K562 (cell line): ENCODE measurements around the gene CAMK2A. TPM values are rescaled to one million over a fixed set of nuclear protein-coding genes. Genes with fewer than 3 reads are reported as not detected.

Source experiments
- ATAC-seq: fragments of 200-7000 bp; cut with Tn5 transposase; 3 replicates; pipeline ENCODE4 v1.9.1; 2020; ENCODE audit warnings: moderate library complexity
- BruUV-seq: library from RNA; stranded (reverse); fragments of 400-500 nt; replicated peaks from 2 replicates; lab custom pipeline; 2021; lab: Mats Ljungman, UMichigan
- CTCF ChIA-PET: fragments of 300-600 bp; formaldehyde crosslinking; extraction: SDS; loops from one replicate; lab custom pipeline; 2021; ENCODE audit warnings: low intra/inter-chr PET ratio; lab: Yijun Ruan, JAX
- POLR2A ChIA-PET: fragments of 300-600, 350-650 bp; sonication (Branson Sonifier 250); formaldehyde crosslinking; extraction: SDS; loops from one replicate; lab custom pipeline; 2021; ENCODE audit warnings: antibody characterized with exemption, inconsistent platforms; lab: Yijun Ruan, JAX
- DNase-seq, 4 experiments: peaks; one replicate each; pipeline versions ENCODE4 v3.0.0 to v3.0.0-alpha.2; 2011 to 2018; ENCODE audit warnings: low spot score in 3 of 4, mixed read lengths in 3 of 4; ENCODE audit errors: extremely low read depth in 1 of 4
- FAIRE-seq: peaks from 2 replicates; lab custom pipeline; 2011; peaks lifted over from hg19 to GRCh38; lab: Jason Lieb, UNC
- H2AFZ ChIP-seq: 2 replicates; pipeline ENCODE4 v1.6.0; 2011; ENCODE audit warnings: low read depth, low read length, control low read depth, inconsistent platforms
- H3K27ac ChIP-seq: fragments of 200-600 bp; 3 replicates; pipeline ENCODE4 v1.8.0; 2011; ENCODE audit warnings: low read depth, mild to moderate bottlenecking, control low read depth, inconsistent platforms, low read length, moderate library complexity, mixed read lengths; ENCODE audit errors: extremely low read depth
- H3K27me3 ChIP-seq, 2 experiments: fragments of 300-600 bp in 1 of 2; 2 replicates in 1 of 2; 3 replicates in 1 of 2; pipeline versions ENCODE4 v1.6.0 to v1.8.0; 2011; ENCODE audit warnings: inconsistent platforms in 2 of 2, low read length in 2 of 2, mild to moderate bottlenecking in 1 of 2, mixed read lengths in 1 of 2, moderate library complexity in 1 of 2; ENCODE audit not compliant: control insufficient read depth in 2 of 2, insufficient read depth in 2 of 2
- H3K36me3 ChIP-seq: fragments of 300-600 bp; 3 replicates; pipeline ENCODE4 v1.8.0; 2011; ENCODE audit warnings: mild to moderate bottlenecking, low read length, inconsistent platforms; ENCODE audit not compliant: control insufficient read depth, insufficient read depth
- H3K4me1 ChIP-seq, 2 experiments: fragments of 200-600 bp in 1 of 2; replicated peaks in 1 of 2; 2 replicates in 1 of 2; 3 replicates in 1 of 2; pipeline versions ENCODE4 v1.5.1 to v1.8.0; 2011; ENCODE audit warnings: inconsistent platforms in 2 of 2, low read length in 2 of 2, mild to moderate bottlenecking in 1 of 2, mixed read lengths in 1 of 2, moderate library complexity in 1 of 2; ENCODE audit not compliant: control insufficient read depth in 2 of 2, insufficient read depth in 2 of 2
- H3K4me2 ChIP-seq: 2 replicates; pipeline ENCODE4 v1.6.1; 2011; ENCODE audit warnings: low read length, control low read depth, inconsistent platforms, mixed read lengths; ENCODE audit not compliant: insufficient read depth
- H3K4me3 ChIP-seq: fragments of 200-600 bp; sonication (generic), shearing (Covaris generic); 2 replicates; pipeline ENCODE4 v1.5.1; 2016; ENCODE audit warnings: control low read depth, inconsistent platforms
- H3K79me2 ChIP-seq: fragments of 200-600 bp; 3 replicates; pipeline ENCODE4 v1.8.0; 2011; ENCODE audit warnings: low read length, inconsistent platforms; ENCODE audit not compliant: control insufficient read depth, insufficient read depth
- H3K9ac ChIP-seq, 2 experiments: 2 replicates each; pipeline versions ENCODE4 v1.6.0 to v1.6.1; 2011; ENCODE audit warnings: low read depth in 2 of 2, low read length in 2 of 2, control low read depth in 1 of 2, inconsistent platforms in 1 of 2, mild to moderate bottlenecking in 1 of 2, mixed read lengths in 1 of 2; ENCODE audit not compliant: insufficient read depth in 1 of 2
- H3K9me1 ChIP-seq: one replicate; pipeline ENCODE4 v1.6.0; 2011; ENCODE audit warnings: inconsistent platforms, mild to moderate bottlenecking, low read length, moderate library complexity; ENCODE audit not compliant: control insufficient read depth, insufficient read depth
- H3K9me3 ChIP-seq: replicated peaks from 2 replicates; pipeline ENCODE4 v1.5.1; 2011; ENCODE audit warnings: low read depth, low read length, inconsistent platforms; ENCODE audit not compliant: control insufficient read depth, insufficient read depth
- H4K20me1 ChIP-seq: replicated peaks from 2 replicates; pipeline ENCODE4 v1.6.1; 2011; ENCODE audit warnings: low read length, inconsistent platforms, mixed read lengths; ENCODE audit not compliant: control insufficient read depth, insufficient read depth
- CHD1 ChIP-seq: fragments of 200-600 bp; sonication (generic); IDR thresholded peaks from one replicate; pipeline ENCODE4 v1.6.1; 2012; ENCODE audit warnings: mild to moderate bottlenecking, moderate library complexity, low read length, inconsistent platforms
- DPF2 ChIP-seq: fragments of 450-650 bp; IDR thresholded peaks from 2 replicates; pipeline ENCODE4 v1.6.1; 2016
- ELF2 ChIP-seq: fragments of 250-450 bp; sonication (Bioruptor Pico); IDR thresholded peaks from 2 replicates; pipeline ENCODE4 v1.5.0; 2021; ENCODE audit warnings: mild to moderate bottlenecking
- POLR2G ChIP-seq: fragments of 200-400 bp; formaldehyde crosslinking; IDR thresholded peaks from 2 replicates; pipeline ENCODE4 v1.6.1; 2017; ENCODE audit warnings: low read depth, mild to moderate bottlenecking, antibody characterized with exemption, low read length, moderate library complexity
- RBBP5 ChIP-seq: fragments of 200-600 bp; sonication (generic); IDR thresholded peaks from 2 replicates; pipeline ENCODE4 v1.6.1; 2012; ENCODE audit warnings: borderline replicate concordance, mild to moderate bottlenecking, low read length, control low read depth, inconsistent platforms; ENCODE audit not compliant: insufficient read depth, poor library complexity, severe bottlenecking
- SETDB1 ChIP-seq: IDR thresholded peaks from one replicate; pipeline ENCODE4 v1.6.1; 2012; ENCODE audit warnings: low read length, control low read depth, inconsistent platforms
- ZNF143 ChIP-seq: sonication (generic); formaldehyde crosslinking; IDR thresholded peaks from 2 replicates; pipeline ENCODE4 v1.9.0; 2022; ENCODE audit warnings: mild to moderate bottlenecking, missing genetic modification reagents
- ZNF175 ChIP-seq: fragments of 200-800 bp; sonication (Bioruptor generic); IDR thresholded peaks from 2 replicates; pipeline ENCODE4 v1.6.1; 2016; ENCODE audit warnings: low read depth, mild to moderate bottlenecking, missing genetic modification characterization, missing compliant biosample characterization
- WGBS: fragments of 100-300 bp; shearing (Covaris generic); methylation state at CpG from one replicate; pipeline ENCODE4 v1.1.6; 2016; ENCODE audit warnings: low coverage, mixed read lengths; ENCODE audit not compliant: insufficient coverage; ENCODE audit errors: missing lambda C conversion rate; 5-methylcytosine and 5-hydroxymethylcytosine counted together
- in situ Hi-C: fragments of 300-500 bp; cut with MboI; formaldehyde crosslinking; loops from 4 replicates; pipeline ENCODE4 v1.15.0; 2018; ENCODE audit warnings: inconsistent platforms, mixed read lengths
- intact Hi-C: fragments of 100-400 bp; cut with micrococcal nuclease; formaldehyde crosslinking; loops from 2 replicates; pipeline ENCODE4 v1.14.2; 2022
- polyA plus RNA-seq, 8 experiments: library from polyadenylated mRNA; depleted of rRNA in 4 of 8; stranded (reverse) in 5 of 8; unstranded in 3 of 8; fragments of >200 nt; fragmentation: Nextera tagmentation in 2 of 8; fragmentation: Illumina TruSeq in 1 of 8; extraction: Ambion mirVana in 2 of 8; extraction: Trizol in 1 of 8; gene quantifications; 2 replicates each; pipeline versions ENCODE4 v1.2.1 to v1.2.3, GENCODE V29; 2011 to 2014; ENCODE audit warnings: inconsistent platforms in 1 of 8, missing spikeins in 1 of 8
- total RNA-seq, 7 experiments: library from RNA; depleted of rRNA in 6 of 7; stranded (reverse); fragments of >200 nt in 6 of 7; fragmentation: Illumina TruSeq in 2 of 7; extraction: Trizol in 2 of 7; gene quantifications; 2 replicates each; pipeline versions ENCODE4 v1.2.1 to v1.2.3, GENCODE V29; 2011 to 2021; ENCODE audit warnings: low replicate concordance in 1 of 7
- TF ChIP-seq, protein P1 (sequence below): sonication (generic); formaldehyde crosslinking; IDR thresholded peaks from 2 replicates; pipeline ENCODE4 v1.9.0; 2022; ENCODE audit warnings: mild to moderate bottlenecking, missing genetic modification reagents

The CAMK2A gene
- total and polyA plus RNA-seq, 9 of the 15 experiments (the other 6 are each of a cell fraction or from before 2014, with no cell fraction given) = 0.01 to 0.18 (median 0.04) TPM; not detected in 6

DNA sequence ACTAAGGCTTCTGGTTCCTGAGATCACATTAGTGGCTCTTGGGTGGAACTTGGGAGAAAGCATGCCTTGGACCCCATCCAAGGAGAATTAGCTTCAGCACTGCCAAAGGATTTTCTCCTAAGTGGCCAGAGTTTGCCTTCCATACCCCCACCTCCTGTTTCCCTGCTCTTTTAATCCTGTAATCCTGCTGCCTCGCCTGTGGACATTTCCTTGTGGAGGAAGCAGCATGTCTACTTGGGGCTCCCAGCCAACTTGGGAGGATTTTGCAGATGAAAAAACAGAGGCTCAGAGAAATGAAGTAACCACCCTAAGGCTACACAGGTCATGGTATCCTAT lies 11.6 kb upstream of the CAMK2A start:
- POLR2A ChIA-PET = no interaction called here
- BruUV-seq = no TSS peak
- H2AFZ ChIP-seq = no peak overlapping the region
- H3K36me3 ChIP-seq = no peaks in the 10 kb centered on the region
- H3K4me2 ChIP-seq = no peak overlapping the region
- 27% methylated on average over 1 of the region's 1 CpG for WGBS
- H4K20me1 ChIP-seq = no peaks in the 10 kb centered on the region
- intact Hi-C loops = no loop called here
- no peak for DNase-seq
- H3K9ac ChIP-seq = no peak overlapping the region
- H3K27ac ChIP-seq = no peak overlapping the region
- H3K27me3 ChIP-seq = peaks cover 9 to 50% of the 10 kb centered on the region in 2 experiments
- no peak for TF ChIP-seq ZNF175 (CRISPR knock-in tag)
- TF ChIP-seq RBBP5 = no peak
- TF ChIP-seq POLR2G = no peak
- TF ChIP-seq, all 486 proteins: peak for 0
- Histone ChIP-seq H3K79me2 (no peaks in the 10 kb centered on the region), H3K4me1 (peaks cover 0 to 14% of the 10 kb centered on the region in 2 experiments; a peak in 1 of 5 replicates), H3K9me3 (no peaks in the 10 kb centered on the region), H3K4me3 (no peak overlapping the region), H3K9me1 (no peaks in the 10 kb centered on the region)
- FAIRE-seq (no peak), ATAC-seq (no peak)
- CTCF ChIA-PET = no interaction called here
- in situ Hi-C loops = no loop called here

DNA sequence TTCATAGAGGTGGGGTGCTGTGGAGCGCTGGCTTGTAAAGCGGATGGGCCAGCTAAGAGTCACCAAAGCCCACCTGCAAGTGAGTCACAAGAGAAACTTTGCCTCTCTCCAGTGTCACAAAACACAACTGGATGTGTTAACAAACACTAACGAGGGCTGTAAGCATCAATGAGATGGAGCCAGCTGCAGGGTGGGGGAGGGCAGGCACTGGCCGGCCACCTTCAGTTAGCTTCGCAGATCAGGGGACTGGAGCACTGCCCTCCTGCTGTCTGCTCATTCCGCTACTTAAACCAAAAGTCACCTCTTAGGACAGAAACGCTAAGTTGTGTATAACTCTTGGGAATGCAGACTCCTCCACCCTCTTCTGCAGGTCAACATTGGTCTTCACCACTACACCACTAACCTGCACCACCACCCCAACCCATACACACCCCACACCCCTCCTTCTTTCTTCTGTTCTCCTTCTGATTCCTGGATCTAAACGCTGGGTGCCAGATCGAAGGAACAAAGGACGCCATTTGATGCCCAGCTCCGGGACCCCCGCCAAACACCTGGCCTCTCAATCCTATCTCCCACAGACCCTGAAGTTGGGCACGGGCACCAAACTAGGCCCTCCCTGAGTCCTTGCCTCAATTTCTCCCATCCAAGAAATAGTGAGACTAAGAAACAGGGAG lies 11.1 kb upstream of the CAMK2A start:
- no peaks in the 10 kb centered on the region for H3K79me2 ChIP-seq
- ChIA-PET POLR2A (interaction anchor here (0.8 to 0.9 kb wide), 2 partner anchors 8 to 10 kb away, joined by 3 to 5 read pairs; no protein-coding TSS in a partner anchor), CTCF (no interaction called here)
- no peaks in the 10 kb centered on the region for H3K36me3 ChIP-seq
- 32% methylated on average over 12 of the region's 13 CpGs for WGBS
- DNase-seq (no peak), FAIRE-seq (no peak), ATAC-seq (no peak)
- H3K4me2 ChIP-seq = no peak overlapping the region
- H3K9ac ChIP-seq = no peak overlapping the region
- H4K20me1 ChIP-seq = no peaks in the 10 kb centered on the region
- no TSS peak for BruUV-seq
- H3K27me3 ChIP-seq = peaks cover 9 to 50% of the 10 kb centered on the region in 2 experiments
- no peaks in the 10 kb centered on the region for H3K9me3 ChIP-seq
- H3K4me3 ChIP-seq = no peak overlapping the region
- intact Hi-C loops = no loop called here
- peaks cover 0 to 17% of the 10 kb centered on the region in 2 experiments; a peak in 1 of 5 replicates for H3K4me1 ChIP-seq
- in situ Hi-C loops = no loop called here
- no peak overlapping the region for H2AFZ ChIP-seq
- no peaks in the 10 kb centered on the region for H3K9me1 ChIP-seq
- H3K27ac ChIP-seq = no peak overlapping the region
- TF ChIP-seq SETDB1 (no peak), DPF2 (no peak), ZNF143 (no peak), CHD1 (no peak), ELF2 (CRISPR knock-in tag) (no peak)
- TF ChIP-seq, protein P1, sequence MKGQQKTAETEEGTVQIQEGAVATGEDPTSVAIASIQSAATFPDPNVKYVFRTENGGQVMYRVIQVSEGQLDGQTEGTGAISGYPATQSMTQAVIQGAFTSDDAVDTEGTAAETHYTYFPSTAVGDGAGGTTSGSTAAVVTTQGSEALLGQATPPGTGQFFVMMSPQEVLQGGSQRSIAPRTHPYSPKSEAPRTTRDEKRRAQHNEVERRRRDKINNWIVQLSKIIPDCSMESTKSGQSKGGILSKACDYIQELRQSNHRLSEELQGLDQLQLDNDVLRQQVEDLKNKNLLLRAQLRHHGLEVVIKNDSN (CRISPR knock-in tag) = no peak
